Activated CD8-positive, alpha-beta memory T cell treated with anti-CD3 and anti-CD28 coated beads, Interleukin-2, amount 50 U/mL, for 1 hour (primary cell): ENCODE results near the gene COLQ.

ENCODE experiments used
- DNase-seq: peaks from one replicate; pipeline ENCODE4 v3.0.0-alpha.2; 2020; ENCODE audit errors: extremely low read depth

Gene COLQ

DNA sequence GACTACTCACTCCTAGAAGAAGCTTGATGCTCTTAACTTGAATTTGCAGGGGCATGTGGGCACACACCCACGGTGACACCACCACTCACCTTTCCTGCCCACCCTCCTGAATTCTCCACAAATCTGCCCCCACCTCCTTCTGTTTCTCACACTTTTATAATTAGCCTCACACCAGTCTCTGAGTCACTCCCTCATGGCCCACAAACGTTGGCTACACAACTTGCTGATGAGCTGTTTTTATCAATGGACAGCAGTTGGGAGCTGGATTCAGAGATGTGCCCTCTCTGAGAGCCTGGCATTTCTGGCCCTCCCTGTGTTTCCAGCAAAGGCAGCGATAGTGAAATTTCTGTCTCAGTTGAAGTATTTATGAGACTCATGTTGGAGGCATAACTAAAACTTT is 1.3 kb downstream of the COLQ start:
- no peak for DNase-seq

DNA sequence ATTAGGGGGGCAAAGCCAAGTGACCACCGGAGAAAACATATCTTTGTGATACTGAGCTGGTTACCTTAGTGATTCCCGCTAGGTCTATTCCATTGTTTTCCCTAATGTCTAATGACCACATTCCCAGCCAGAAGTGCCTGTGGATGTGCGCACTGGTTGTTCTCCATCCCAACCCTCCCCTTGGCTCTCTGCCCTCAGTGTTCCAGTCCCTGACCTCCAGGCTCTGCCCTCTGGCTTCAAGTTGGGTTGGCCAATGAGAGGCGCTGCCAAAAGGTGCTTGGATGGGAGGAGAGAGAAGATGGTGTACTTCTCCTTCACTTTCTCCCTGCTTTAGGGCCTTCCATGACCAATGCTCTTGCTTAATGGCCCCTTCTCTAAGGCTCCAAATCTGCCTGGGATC is 2.4 kb downstream of the COLQ start:
- no peak for DNase-seq

DNA sequence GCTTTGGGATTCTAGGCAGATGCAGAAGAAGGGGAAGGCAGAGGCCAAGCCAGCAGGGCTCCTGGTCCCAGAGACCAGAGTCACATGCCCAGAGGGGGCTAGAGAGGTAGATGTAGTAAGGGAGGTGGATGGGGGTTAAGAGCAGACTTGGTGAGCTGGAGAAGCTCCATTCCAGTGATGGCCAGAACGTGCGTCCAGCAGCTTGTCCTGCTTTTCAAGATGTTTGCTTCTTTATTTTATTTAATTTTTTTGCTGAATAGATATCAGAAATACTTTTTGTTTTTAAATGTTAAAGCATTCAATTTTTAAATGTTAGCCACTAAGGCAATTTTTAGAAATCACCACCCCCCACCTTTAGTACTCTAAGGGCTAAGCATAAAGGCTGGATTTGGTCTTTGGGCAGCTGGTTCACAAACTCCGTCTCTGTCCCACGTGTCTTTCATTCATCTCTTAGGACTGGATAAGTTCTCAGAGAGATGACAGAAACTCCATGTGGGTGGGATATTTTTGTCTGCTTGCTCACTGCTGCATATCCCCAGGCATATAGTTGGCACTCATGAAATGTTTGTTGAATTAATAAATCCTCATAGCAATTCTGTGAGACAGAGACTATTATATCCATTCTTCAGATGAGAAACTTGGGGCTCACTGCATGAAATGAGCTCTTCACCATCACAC is 6.7 kb downstream of the COLQ start:
- no peak for DNase-seq

DNA sequence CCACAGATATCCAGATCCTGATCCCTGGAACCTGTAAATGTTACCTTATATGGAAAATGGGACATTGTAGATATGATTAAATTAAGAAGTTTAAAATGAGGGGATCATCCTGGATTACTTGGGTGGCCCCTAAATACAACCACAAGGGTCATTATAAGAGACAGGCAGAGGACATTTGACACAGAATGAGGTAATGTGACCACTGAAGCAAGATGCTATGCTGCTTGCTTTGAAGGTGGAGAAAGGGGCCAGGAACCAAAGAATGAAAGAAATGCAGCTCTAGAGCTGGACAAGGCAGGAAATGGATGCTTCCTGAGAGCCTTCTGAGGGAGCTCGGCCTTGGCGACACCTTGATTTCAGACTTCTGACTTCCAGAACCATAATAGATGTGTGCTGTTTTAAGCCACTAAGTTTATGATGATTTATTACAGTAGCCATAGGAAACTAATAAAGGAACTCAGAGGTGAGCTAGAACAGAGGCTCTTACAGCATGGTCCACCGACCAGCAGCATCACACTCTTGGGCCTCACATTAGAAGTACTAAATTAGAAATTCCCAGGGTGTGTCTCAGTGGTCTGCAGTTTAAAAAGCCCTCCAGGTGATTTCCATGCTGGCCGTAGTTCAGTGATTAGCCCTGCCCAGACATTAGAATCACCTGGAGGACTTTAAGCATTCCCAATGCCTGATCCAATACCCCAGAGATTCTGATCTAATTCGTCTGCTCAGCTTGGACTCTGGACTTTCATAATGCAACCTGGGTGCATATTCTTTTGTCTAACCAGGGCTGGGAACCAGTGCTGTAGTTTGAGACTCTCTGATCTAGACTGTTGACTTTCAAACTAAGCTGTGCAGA is 7.5 kb downstream of the COLQ start:
- DNase-seq = no peak

DNA sequence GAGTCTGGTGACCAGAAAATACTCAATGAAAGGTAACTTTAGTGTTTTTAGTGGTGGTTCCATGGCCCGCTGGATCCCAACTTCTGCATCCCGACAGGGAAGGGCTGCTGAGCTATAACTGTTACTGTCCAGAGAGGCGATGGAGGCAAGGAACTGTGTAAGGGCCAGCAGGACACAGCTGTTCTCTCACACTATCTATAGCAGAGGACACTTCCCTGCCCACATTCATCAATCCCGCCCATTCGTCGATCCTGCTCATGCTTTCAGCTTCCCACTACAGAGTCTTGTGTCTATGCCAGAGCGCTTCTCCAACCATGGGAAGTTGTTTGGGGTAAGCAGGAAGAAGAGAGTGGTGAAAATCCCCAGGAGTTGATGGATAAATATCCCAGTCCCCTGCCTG is 8.4 kb downstream of the COLQ start:
- no peak for DNase-seq

DNA sequence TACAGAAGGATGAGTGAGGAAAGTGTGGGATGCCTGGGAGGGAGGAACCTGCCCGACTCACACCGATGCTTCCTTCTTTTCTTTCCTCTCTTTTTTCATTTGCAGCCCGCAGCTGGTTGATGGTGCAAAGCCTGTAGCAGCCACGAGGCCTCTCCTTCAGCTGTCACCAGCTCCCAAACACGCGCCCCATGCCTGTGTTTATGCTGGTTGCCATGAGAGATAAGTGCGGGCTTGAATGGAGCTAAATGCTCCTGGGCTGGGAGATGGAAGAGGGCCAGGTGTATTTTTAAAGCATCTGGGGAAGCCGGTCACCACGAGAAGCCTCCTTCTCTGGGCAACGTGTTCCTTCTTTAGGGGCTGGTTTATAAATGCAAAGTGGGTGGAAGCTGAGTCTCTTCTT is 9.3 kb downstream of the COLQ start:
- no peak for DNase-seq

DNA sequence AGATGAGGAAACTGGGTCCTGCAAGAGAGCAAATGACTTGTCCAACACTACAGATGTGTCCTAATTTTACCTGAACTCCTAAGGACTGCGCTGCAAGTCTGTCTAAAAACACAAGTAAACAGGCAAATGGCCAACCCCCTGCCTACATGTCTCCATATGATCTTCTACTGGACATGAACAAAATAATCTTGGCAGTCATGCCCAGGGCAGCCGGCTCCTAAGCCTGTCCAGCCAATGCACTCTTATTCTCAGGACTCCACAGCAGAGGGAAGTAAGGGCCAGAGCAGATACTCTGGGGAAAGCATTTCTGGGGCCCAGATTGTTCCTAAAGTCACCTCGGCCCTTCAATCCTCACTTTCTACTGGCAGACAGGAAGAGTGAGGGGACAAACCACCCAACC is 10.3 kb downstream of the COLQ start:
- no peak for DNase-seq

DNA sequence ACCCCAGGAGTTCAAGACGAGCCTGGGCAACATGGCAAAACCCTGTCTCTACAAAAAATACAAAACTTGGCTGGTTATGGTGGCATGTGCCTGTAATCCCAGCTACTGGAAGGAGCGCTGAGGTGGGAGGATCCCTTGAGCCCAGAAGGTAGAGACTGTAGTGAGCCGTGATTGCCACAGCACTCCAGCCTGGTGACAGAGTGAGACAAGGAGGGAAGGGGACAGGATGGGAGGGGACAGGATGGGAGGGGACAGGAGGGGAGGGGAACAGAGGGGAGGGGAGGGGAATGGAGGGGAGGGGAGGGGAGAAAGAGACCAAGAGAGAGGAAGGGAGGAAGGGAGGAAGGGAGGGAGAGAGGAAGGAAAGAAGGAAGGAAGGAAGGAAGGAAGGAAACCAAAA is 11.0 kb downstream of the COLQ start:
- no peak for DNase-seq

DNA sequence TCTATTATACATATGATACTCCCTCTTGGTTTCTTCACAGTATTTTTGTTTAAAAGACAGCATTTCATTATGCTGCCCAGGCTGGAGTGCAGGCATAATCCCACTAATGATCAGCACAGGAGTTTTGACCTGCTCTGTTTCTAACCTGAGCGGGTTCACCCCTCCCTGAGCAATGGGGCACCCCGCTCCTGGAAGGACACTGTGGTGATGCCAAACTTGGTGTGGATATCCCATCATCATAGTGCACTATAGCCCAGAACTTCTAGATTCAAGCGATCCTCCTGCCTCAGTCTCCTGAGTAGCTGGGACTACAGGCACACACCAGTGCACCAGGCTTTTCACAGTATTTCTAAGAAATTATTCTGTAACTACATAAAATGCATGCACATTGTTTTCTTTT is 14.9 kb downstream of the COLQ start:
- no peak for DNase-seq

DNA sequence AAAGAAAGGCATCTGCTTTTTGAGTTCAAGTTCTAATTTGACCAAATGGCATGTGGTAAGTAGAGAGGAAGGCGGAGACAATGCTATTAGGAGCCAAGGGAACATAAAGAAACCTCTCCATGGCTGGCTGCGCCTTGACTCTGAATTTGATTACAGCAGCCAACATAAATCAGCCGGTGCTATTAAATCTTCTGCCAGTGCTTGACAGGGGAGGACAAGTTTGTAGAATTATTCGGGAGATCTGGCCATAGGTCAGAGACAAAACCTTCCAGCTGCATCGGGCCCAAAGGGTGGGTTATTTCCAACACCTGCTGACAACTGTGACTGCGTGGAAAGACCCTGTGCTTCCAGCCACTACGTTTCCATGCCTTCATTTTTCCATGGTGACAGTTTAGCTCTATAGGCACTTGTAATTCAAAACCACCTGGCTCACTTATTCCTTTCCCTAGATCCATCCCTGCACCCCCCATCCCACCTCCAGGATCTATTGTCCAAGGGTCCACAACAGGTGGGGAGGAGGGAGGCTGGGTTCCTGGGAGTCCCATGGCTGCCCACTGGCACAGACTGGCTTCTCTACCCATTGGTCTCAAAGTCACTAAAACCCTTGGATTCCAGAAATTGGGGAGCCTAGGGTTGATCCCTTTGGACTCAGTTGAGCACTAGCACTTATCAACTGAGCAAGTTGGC is 15.9 kb downstream of the COLQ start:
- no peak for DNase-seq

DNA sequence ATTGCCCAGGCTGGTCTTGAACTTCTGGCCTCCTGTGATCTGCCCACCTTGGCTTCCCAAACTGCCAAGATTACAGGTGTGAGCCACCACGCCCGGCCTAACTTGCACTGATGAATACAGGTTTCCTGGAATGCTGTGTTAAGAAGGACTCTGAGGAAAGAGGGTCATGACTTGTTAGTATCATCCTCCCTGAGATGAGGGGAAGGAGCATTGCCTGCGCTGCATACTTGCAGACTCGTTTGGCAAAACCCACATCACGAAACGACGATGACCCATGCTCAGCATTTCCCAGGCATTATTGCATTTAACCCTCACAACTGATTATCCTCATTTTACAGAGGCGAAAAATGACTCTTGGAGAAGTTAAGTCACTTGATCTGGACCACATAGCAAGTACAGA is 18.9 kb downstream of the COLQ start:
- DNase-seq = no peak

DNA sequence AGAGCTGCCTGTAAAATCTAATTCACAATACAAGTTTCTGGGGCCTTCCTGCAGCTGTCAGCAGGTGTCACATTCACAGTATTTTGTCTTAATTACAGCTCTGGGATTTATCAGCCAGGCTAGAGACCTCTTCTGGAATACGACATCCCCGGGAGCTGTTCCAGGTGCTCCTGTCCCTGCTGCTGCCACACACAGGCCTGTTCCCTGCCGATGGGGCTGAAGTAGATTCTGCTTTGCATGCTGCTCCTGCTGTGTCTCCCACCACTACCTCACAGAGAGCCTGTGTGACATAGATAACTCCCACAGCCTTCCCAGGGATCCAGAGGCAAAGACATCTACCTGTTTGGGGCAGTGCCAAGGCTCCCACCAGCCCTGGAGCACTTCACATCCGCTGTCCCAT is 20.4 kb downstream of the COLQ start:
- no peak for DNase-seq

DNA sequence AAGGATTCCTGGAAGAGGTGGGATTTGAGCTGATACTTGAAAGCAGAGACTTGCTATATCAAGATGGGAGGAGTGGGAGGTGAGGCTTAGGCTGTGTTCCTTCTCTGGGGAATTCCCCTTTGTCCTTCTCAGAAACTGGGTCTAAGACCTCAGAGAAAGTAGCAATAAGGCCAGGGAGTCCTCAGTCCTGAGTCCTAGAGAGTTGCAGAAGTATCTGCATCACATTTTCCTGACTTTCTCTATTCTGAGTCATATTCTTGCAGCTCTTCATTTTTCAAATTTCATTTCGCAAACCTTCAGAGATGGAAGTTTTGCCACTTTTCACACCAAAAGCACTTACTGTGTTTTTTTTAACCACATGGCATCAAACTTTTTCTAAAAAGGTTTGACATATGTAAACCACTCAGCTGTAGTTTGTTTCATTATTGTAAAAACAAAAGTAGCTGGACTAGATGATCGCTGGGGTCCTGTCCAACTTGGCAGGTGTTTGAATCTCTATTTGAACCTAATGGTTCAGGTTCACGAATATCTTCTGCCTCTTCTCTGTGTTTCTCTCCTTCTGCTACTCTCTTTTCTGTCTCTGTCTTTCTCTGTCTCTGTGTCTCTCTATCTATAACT is 21.3 kb downstream of the COLQ start:
- no peak for DNase-seq

DNA sequence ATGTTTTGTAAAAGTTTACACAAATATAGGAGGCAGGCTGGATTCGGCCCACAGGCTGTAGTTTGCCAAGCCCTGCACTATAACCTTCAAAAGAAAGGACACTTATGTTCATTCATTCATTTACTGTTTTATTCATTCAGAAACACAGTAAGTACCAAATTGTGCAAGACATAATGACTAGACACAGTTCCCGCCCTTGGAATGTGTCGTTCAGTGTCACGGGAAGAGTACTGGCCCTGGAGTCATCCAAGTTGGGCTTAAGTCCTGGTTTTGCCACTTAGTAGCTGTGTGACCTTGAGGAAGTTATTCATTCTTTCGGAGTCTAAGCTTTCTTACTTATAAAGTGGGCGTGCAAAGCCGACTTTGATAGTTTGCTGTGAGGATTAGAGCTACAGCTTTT is 22.0 kb downstream of the COLQ start:
- DNase-seq = no peak

DNA sequence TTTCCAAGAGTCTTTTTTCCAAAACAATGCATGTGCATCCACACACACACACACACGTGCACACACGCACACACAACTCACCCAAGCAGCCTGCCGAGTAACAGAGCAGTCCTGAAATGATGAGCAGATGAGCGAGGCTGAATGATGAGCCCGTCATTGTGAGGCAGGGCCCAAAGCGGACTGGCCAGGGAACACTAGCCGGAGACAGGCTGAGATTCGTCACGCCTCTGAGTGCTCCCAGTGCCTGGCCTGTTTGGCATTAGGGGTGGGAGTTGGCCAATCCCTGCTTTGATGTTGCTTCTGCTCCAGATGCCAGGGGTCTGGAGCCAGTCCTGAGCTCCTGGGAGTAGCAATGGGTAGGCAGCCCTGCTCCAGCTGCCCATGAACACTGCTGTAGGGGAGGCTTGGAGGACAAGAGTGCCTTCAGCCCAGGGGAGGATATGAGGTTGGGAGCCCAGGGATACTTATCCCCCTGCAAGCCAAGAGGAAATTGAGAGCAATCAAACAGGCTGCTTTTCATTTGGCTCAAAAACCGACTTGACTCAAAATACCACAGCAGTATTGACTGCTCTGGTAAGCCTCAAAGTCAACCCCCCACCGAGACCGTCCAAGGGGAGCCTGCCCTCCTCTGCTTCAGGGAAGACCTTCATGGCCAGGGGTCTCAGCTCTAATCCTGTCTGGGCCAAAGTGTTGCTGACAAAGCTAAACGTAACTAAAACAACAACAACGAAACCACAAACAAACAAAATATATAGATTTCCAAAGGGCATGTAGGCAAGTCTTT is 22.9 kb downstream of the COLQ start:
- no peak for DNase-seq

DNA sequence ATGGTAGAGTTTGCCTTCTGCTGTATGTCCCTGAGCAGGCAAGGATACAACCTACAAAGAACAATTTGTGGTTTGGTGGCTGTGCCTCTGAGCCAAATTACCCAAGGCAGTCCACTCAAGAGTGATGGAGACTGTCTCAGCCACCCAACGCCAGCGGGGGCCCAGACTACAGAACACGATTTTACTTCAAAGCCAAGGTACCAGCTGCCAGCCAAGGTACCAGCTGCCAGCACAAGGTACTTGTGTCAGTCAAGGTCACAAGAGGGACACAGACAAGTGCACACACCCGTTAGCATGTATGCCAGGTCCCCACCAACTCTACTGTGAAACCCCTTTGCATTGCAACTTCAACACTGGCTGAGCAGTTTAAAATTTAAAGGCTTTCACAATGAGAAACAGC is 23.5 kb downstream of the COLQ start:
- DNase-seq = no peak

DNA sequence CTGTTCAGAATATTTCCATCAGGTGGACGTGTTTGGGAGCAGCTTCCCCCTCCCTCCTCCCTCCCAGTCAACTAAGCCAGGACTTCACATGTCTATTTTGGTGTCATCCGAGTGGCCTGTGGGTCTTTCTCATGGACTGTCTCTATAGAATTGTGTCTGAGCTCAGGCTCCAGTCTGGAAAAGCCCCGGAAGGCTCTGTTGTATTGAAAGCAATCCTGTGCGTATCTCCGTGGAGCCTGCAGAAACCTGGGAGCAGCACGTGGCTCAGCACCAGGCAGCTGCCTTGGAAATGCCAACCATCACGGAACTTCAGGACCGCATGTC is 25.2 kb downstream of the COLQ start:
- no peak for DNase-seq

DNA sequence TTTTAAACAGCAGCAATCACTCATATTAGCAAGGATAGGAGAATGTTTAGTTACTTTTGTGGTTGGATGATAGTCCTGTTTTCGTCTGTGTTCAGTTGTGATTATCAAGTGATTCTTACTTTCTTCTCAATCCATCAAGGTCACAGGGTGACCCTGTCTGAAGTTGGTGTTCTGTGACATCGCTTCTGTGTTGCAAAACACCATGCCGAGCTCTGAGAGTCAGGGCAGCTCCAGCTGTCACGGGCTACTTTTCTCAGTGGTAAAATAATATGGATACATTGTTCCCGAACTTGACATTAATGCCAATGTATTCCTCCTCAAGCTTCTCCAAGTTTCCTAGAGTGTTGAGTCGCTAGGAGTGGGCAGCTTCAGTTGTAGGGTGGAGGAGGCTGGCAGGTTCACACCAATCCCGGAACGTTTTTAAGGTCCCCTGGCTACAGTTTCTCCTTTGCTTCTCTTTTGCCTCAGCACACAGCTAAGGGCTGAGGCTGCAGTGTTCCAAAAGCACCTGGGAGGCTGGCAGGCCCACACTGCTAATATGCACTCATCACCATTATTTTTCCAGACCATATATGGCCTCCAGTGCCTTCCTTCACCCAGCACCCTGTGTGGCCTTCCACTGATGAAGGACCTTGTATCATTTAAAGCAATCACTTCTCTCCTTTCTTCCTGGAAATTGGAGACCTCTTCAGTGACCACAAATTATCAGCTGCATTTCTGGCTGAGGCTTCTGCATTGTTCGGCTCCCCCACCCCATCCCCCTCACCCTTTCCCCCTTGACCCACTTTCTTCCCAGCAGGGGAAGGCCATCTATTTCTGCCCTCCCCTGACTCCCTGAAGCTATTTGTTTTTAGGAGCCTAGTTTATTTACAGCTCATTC is 25.8 kb downstream of the COLQ start:
- DNase-seq = no peak

DNA sequence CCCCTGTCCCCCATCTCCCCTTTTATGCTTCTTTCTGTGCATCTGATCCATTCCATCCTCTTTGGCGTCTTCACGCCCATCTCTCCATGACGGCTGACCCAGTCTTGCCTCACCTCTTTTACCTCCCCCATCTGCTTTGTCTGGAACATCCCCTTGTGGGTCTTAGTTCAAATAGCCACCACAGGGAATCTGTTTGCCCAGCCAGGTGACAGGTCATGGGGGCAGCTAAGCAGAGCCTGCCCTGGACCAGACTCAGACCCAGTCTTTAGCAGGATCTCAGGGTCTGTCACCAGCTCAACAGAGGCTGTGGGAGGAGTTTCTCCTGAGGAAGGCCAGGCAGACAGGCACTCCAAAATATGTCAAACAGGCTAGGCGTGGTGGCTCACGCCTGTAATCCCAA is 28.1 kb downstream of the COLQ start:
- DNase-seq = no peak

DNA sequence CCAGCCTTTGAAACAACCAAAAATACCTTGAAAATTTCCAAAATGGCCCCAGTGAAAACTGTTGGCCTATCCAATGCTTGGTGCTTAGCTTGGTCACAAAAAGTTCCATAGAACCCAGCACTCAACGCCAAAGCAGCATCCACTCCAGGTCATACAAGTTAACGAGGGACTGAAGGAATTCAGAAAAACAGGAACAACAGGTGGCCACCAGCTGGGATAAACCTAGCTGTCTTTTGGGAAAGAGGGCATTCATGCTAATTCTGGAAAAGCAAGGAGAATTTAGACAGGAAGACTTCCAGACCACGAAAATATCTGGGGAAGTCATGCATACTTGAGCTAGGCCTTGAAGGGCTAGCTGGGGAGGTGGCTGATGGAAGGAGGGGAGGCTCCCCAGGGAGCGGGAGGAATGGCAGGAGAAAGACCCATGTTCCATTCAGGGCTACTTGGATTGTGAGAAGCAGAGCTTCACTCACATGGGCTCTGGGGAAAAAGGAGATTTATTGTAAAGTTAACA is 28.6 kb downstream of the COLQ start:
- DNase-seq = no peak

DNA sequence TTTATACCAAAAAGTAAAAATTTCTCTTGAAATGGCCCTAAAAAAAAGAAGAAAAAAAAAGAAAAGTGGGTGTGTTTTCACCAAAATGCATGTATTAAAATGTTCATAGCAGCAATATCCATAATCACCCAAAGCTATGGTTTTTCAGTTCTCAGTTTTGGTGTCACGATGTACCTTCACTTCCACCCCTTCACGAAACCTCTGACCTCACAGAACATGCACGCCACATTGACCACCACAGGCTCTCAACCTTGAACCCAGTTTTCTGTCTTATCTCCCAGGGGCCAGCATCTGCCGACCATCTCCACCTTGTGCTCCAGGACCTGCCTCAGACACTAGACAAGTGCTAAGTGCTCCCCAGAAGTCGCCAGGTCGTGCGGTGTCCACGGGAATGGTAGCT is 30.4 kb downstream of the COLQ start:
- no peak for DNase-seq
